Measurements from ENCODE around the gene DMD. TPM values are rescaled to one million over a fixed set of nuclear protein-coding genes. Genes with fewer than 3 reads are reported as not detected.

Gene DMD
- total RNA-seq, 3 donors from 2014 or later (not counting 1 experiment from before 2014, with no cell fraction given), result not detected

DNA sequence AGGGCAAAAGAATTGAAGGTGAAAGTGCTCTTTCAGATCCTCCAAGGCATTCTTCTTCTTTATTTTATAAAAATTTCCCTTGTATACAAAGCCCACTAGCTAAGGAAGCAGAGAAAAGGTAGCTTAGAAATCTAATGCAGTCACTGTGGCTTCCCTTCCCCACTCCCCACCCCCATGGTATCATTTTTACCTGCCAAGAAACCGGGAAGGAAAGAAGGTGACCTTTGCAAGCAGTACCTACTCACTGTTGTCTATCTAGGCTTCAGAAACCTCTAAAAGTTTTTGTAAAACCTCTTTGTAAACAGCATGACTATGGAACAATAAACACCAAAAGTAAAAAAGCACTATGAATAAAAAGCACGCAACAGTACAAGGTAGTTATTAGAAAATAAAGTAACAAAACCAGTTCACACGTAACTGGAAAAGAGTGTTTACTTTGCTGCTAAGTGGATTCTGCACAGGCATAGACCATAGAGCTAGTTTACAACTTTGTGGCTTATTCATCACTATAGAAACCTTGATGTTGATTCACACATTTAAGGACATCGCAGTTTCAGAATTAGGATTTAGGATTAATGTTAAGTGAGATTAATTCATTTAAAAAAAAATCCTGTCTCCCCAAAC is 2029.9 kb downstream of the DMD start:
- H3K4me3 ChIP-seq (ENCODE audit: low read length), result no peak overlapping the region
- Mint-ChIP-seq H3K27ac (no peak overlapping the region), H3K36me3 (no peaks in the 10 kb centered on the region), H3K4me3 (no peak overlapping the region), H3K9me3 (peaks cover 0 to 2% of the 10 kb centered on the region in 2 donors), H3K4me1 (no peaks in the 10 kb centered on the region), H3K27me3 (ENCODE audit: low read depth in 2 of 2) (no peaks in the 10 kb centered on the region)
- no peaks in the 10 kb centered on the region for H3K36me3 ChIP-seq (ENCODE audit: control insufficient read depth, insufficient read depth, low read length)
- no peak overlapping the region for H3K27ac ChIP-seq (ENCODE audit: low read length)
- H3K27me3 ChIP-seq (ENCODE audit: control insufficient read depth, insufficient read depth, low read length), result no peaks in the 10 kb centered on the region
- DNase-seq, result no peak
- no peaks in the 10 kb centered on the region for H3K4me1 ChIP-seq (ENCODE audit: control insufficient read depth, insufficient read depth, low read length)
- no peaks in the 10 kb centered on the region for H3K9me3 ChIP-seq (ENCODE audit: control insufficient read depth, insufficient read depth, low read length)
- ATAC-seq, result no peak
- TF ChIP-seq, protein P1, sequence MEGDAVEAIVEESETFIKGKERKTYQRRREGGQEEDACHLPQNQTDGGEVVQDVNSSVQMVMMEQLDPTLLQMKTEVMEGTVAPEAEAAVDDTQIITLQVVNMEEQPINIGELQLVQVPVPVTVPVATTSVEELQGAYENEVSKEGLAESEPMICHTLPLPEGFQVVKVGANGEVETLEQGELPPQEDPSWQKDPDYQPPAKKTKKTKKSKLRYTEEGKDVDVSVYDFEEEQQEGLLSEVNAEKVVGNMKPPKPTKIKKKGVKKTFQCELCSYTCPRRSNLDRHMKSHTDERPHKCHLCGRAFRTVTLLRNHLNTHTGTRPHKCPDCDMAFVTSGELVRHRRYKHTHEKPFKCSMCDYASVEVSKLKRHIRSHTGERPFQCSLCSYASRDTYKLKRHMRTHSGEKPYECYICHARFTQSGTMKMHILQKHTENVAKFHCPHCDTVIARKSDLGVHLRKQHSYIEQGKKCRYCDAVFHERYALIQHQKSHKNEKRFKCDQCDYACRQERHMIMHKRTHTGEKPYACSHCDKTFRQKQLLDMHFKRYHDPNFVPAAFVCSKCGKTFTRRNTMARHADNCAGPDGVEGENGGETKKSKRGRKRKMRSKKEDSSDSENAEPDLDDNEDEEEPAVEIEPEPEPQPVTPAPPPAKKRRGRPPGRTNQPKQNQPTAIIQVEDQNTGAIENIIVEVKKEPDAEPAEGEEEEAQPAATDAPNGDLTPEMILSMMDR (IDR thresholded peaks at IDR 0.05), result no peak
- intact Hi-C loops (cut with micrococcal nuclease), result no loop called here
- 80% methylated on average over 1 of the region's 4 CpGs for WGBS (ENCODE audit: insufficient coverage)

DNA sequence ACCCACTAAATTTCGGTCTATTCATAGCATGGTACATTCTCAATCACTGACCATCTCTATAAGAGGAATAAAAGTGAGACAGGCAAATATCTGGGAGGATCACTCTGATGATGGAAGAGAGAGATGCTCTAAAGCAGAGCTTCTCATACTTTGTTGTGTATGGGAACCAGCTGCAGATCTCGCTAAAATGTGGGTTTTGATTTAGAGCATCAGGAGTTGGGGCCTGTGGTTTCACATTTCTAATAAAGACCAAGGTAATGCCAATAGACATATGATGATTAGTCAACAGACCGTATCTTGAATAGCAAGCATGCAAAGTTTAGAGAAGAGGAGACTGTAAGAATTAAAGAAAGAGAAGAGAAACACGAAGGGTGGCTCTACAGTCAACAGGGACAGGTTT is 2032.1 kb downstream of the DMD start:
- Histone ChIP-seq H3K36me3 (ENCODE audit: control insufficient read depth, insufficient read depth, low read length) (no peaks in the 10 kb centered on the region), H3K27ac (ENCODE audit: low read length) (no peak overlapping the region), H3K9me3 (ENCODE audit: control insufficient read depth, insufficient read depth, low read length) (no peaks in the 10 kb centered on the region), H3K4me3 (ENCODE audit: low read length) (no peak overlapping the region), H3K4me1 (ENCODE audit: control insufficient read depth, insufficient read depth, low read length) (no peaks in the 10 kb centered on the region), H3K27me3 (ENCODE audit: control insufficient read depth, insufficient read depth, low read length) (no peaks in the 10 kb centered on the region)
- DNase-seq, result no peak
- TF ChIP-seq, protein P1 (IDR thresholded peaks at IDR 0.05), result no peak
- Mint-ChIP-seq H3K4me3 (no peak overlapping the region), H3K9me3 (no peaks in the 10 kb centered on the region), H3K27me3 (ENCODE audit: low read depth in 2 of 2) (no peaks in the 10 kb centered on the region), H3K27ac (no peak overlapping the region), H3K36me3 (no peaks in the 10 kb centered on the region), H3K4me1 (no peaks in the 10 kb centered on the region)
- intact Hi-C loops (cut with micrococcal nuclease), result no loop called here
- 79% methylated on average over 2 of the region's 4 CpGs for WGBS (ENCODE audit: insufficient coverage)
- no peak for ATAC-seq

DNA sequence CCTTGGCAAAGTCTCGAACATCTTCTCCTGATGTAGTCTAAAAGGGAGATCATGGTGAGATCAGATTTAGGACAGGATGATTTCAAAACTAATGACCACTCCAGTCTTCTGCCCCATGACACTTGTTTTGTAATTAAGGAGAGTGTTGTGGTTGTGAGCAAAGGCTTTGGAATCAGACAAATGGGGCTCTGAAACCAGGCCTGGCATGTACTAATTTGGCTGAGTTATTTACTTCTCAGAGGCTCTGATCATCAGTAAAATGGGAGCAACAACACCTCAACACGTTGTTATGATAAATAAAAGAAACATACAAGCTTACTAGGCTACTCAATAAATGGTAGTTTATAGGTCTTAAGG is 2032.6 kb downstream of the DMD start:
- no peak overlapping the region for H3K4me3 Mint-ChIP-seq
- WGBS (ENCODE audit: insufficient coverage), result no CpG with 5 or more reads among the region's 2 CpGs
- H3K27ac Mint-ChIP-seq, result no peak overlapping the region
- no peaks in the 10 kb centered on the region for H3K27me3 Mint-ChIP-seq (ENCODE audit: low read depth in 2 of 2)
- H3K27ac ChIP-seq (ENCODE audit: low read length), result no peak overlapping the region
- H3K27me3 ChIP-seq (ENCODE audit: control insufficient read depth, insufficient read depth, low read length), result no peaks in the 10 kb centered on the region
- H3K4me1 ChIP-seq (ENCODE audit: control insufficient read depth, insufficient read depth, low read length), result no peaks in the 10 kb centered on the region
- no peaks in the 10 kb centered on the region for H3K9me3 ChIP-seq (ENCODE audit: control insufficient read depth, insufficient read depth, low read length)
- TF ChIP-seq, protein P1 (IDR thresholded peaks at IDR 0.05), result no peak
- ATAC-seq, result no peak
- H3K4me1 Mint-ChIP-seq, result no peaks in the 10 kb centered on the region
- H3K36me3 ChIP-seq (ENCODE audit: control insufficient read depth, insufficient read depth, low read length), result no peaks in the 10 kb centered on the region
- no peak overlapping the region for H3K4me3 ChIP-seq (ENCODE audit: low read length)
- H3K9me3 Mint-ChIP-seq, result no peaks in the 10 kb centered on the region
- intact Hi-C loops (cut with micrococcal nuclease), result no loop called here
- no peak for DNase-seq
- no peaks in the 10 kb centered on the region for H3K36me3 Mint-ChIP-seq

Measured in natural killer cell (primary cell).